ENCODE results near the gene HNRNPR.

Gene HNRNPR

DNA sequence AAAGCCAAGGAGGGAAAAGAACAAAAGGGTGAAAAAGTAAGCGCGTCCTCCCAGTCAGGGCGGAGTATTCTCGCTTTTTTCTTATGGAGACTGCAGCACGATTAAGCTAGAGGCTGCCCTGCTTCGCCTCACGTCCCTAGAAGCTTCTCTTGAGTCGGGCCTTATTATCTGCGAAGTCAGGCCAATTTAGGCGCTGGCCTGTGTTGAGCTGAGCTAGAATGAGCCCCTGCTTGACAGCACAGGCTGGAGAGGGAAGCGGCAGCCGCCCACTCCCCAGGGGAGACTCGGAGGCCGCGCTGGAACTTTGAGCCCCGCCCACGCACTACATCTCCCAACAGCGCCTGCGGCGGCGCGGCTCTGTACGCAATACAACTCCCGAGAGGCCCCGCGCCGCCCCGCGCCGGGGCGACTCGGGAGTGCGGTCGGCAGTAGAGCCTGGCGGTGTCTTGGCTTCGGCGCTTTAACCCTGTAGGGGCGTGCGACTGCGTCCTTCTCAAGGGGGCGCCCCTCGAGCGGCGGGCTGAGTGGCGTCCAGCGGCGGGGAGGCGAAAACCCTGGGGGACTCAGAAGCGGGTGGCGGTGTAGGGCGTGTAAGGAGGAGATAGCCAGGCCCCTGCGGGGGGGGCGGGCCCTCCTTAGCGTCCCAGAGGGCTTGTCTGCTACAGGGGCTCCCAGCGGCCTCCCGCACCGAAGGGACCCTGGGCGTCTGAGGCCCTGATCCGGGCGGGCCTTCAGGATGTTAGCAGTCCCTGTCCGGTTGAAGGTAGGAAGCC is 24.7 kb upstream of the HNRNPR start:
- peak; percentile 65 for DNase-seq

DNA sequence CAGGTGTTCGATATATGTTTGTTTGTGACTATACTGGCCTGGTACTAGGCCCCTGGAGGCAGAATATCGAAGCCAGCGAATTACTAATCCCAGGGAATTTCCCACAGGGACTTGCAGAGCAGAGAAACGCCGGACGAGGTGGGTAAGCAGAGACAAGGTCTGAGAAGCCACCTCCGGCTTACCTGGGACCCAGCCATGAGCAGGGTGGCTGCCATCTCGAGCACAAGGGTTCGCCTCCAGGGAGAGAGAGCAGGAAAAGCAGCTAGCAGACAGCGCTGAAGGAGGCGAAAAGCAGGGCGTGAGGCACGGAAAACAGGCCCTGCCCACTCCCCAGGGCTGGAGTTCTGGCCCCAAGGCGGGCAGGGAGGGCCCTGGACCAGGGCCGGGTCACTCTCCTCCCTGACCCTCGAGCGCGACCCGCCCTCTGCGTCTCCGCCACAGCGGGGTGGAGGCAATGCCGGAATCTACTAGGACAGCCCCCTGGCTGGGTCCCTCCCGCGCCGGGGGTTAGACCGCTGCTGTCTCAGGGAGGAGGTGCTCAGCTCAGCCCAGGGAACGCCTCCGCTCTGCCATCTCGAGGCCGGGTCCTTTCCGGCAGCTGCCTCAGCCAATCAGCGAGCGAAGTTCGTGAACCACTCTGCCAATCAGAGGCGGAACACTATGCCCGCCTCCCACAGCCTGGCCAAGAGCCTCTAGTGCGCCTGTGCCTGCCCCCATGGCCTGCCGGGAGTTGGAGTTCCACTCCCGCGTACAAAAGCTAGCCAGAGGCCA is 23.9 kb upstream of the HNRNPR start:
- peak; percentile 98 for DNase-seq

DNA sequence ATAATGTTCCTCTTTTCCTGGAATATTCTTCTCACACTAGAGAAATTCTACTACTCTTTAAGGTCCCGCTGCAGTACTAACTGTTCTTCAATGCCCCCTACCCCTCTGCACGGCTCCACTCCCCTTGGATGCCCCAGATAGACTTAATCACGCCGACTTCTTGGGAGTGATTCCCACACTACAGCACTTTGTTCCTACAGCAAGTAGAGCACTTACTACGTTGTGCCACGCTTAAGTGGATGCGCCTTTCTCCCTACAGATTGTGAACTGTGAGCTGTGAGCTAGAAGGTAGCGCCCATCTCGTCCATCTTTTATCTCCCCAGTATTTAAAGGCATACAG is 23.3 kb upstream of the HNRNPR start:
- peak; percentile 51 for DNase-seq

DNA sequence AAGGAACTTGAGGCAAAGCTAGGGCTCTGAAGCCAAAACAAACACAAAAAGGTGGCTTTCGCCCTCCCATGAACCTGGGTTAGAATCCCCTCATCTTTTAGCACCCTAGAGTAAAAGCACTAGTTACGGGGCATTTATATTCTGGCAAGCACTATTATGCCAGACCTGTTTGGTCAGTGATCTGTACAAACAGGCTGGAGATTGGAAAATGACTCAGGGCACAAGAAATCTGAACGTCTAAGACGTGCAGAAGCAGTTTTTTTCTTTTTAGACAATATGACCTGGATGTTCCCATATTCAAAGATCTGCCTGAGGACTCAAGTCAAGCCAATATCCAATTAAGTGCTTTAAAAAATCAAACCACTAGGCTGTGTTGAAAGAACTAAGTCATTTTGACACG is 22.5 kb upstream of the HNRNPR start:
- no peak for DNase-seq

DNA sequence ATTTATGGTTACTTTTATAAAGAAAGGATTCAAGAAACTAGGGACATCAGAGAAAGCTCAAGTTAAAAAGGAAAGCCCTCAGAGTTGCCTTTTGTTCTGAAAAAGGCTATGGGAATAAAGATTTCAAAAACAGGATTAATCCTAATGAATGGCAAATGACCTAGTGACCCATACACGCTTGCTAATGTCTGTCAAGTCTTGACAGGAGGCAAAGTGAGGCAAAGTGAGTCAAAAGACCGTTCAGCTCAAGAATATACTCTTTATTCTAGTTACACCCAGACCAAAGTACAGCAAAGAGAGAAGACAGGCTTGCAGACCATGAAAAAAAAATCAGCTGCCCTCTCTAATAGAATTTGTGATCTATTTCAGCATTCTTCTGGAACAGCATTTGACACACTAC is 22.1 kb upstream of the HNRNPR start:
- no peak for DNase-seq

DNA sequence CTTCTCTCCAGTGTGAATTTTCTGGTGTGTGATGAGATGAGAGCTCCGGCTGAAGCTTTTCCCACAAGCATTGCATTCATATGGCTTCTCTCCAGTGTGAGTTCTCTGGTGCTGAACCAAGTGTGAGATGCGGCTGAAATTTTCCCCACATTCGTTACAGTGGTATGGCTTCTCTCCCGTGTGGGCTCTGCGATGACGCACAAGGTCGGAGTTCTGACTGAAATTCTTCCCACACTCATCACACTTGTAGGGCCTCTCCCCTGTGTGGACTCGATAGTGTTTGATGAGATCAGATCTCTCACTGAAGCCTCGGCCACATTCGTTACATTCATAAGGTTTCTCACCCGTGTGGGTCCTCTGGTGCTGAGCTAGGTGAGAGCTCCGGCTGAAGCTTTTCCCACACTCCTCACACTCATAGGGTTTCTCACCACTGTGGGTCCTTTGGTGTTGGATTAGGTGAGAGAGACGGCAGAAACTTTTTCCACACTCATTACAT is 18.2 kb upstream of the HNRNPR start:
- DNase-seq = no peak

GRCh38 chr1:23358310-23358875 is 14.3 kb upstream of the HNRNPR start:
- DNase-seq = no peak

DNA sequence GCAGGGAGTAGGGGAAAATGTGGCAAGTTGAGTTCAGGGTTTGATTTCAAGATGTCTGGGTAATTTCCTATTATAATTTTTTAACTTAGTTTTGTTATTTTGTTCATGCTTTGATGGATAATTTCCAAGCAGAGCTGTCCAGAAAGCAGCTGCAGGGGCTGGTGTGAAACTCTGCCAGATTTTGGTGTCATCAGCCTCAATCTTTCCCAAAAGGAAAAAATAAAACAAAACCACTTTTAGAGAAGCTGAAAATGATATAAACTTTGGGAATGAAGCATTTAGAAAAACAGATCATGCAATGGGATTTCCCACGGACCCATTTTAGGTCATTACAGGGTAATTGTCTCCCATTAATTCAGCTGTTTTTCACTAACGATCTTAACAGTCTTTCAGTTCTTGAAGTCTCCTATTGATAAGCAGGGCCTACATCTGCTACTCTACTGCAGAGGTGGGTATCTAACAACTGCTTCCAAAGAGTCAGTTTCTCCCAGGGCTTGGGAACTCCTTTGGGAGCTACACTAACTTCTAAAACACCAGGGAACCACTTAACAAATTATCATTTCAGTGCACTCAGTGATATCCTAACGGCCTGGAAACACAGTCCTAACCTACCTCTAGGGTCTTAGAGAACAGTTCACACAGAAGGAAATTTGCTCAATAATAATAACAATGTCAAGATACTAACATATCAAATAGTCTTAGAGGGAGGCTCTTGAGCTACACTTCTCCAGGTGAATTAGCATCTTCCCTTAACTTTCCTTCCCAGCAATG is 13.2 kb upstream of the HNRNPR start:
- DNase-seq = no peak

DNA sequence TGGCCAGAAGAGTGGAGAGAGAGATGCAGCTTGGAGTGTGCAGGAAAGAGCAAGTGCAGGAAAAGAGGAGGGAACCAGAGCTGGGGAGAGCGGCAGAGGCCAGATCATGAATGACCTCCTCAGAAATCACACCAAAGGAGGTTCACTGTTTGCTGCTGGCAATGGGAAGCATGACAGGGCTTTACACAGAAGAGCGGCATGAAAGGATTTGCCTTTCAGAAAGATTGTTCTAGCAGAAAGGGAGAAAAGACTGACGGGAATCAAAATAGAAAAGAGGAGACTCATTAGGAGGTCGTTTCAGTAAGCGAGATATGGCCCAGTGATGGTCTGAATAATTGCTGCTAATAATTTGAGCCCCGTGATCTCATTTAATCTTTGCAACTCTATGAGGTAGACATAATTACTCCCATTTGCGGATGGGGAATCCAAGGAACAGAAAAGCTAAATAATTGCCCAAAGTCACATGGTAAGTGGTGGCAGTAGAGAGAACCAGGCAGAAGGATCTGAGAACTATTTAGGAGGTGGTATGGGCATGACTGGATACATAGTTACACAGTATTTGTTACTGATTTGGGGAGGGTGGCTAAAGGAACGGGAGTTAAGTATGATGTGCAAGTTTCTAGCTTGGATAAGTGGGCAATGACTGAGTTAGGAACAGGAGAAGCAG is 12.5 kb upstream of the HNRNPR start:
- no peak for DNase-seq

- DNase-seq = no peak
These were observed 10.2 kb upstream of the HNRNPR start for GRCh38 chr1:23354245-23354644.

DNA sequence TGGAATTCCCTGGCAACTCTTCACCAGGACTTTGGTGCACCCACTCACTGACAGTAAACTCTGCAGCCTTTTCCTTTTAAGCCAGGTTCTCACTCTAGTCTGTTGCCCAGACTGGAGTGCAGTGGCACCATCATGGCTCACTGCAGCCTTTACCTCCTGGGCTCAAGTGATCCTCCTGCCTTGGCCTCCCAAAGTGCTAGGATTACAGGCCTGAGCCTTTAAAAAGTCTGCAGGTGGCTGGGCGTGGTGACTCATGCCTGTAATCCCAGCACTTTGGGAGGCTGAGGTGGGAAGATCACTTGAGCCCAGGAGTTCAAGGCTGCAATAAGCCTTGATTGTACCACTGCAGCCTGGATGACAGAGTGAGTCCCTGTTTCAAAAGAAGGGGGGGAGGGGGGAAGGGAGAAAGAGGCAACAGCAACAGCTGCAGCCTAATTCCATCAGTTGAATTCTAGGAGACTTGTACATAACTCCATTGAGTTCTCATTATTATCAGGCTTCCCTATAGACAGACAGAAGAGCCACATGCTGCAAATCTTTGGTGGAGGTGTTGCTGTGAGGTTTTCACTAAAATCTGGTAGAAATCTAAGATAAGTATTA is 8.1 kb upstream of the HNRNPR start:
- DNase-seq = no peak

DNA sequence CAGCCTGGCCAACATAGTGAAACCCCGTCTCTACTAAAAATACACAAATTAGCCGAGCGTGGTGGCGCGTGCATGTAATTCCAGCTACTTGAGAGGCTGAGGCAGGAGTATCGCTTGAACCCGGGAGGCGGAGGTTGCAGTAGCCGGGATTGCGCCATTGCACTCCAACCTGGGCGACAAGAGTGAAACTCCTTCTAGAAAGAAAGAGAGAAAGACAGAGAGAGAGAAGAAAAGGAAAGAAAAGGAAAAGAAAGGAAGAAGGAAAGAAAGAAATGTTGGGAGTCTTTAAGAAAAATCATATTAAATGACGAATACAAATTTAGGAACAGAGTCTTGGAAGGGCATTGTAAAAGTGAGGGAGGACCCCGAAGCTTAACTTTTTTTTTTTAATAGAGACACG is 1.8 kb upstream of the HNRNPR start:
- no peak for DNase-seq

DNA sequence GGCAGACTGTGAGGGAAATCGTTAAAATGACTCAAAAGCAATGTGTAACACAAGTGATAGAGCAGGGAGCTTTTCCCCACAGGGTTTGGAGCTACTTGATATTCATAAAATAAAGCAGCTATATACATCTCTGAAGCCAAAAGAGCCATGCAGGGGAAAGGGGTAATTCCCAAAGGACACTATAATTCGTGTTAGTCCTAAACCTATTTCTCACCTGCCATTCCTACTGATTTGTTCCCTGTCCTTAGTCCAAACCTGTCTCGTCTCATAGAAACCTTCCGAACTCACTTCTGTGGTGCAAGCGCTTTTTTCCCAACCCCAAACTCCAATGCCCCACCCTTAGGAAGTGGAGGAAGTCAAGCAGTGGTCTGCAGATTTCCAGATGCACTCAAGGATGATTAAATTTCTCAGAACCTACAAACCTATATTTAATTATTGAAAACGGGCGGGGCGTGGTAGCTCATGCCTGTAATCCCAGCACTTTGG is 946 bp upstream of the HNRNPR start:
- DNase-seq = peak; percentile 75

GRCh38 chr1:23343221-23344110 is 618 bp downstream of the HNRNPR start:
- peak; percentile 23 for DNase-seq

- DNase-seq = no peak
These were observed 2.0 kb downstream of the HNRNPR start for GRCh38 chr1:23341931-23342692.

- DNase-seq = no peak
These were observed 4.5 kb downstream of the HNRNPR start for GRCh38 chr1:23339632-23340031.

DNA sequence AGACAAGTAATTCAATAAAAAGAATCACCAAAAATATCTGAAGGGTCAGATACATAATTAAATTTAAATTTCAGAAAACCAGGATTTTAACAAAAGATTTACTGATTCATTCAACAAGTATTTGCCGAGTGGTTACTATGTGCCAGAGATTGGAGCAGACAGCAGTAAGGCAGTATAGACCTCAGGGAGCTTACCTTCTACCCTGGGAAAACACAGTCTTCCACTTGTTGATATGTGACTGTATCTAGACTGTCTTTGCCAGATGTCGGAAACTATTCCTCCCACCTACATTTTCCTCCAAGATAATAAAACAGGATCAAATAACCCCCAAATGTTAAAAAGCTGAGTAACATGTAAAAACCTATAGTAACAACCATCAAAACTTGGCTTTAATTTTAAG is 6.2 kb downstream of the HNRNPR start:
- DNase-seq = no peak

DNA sequence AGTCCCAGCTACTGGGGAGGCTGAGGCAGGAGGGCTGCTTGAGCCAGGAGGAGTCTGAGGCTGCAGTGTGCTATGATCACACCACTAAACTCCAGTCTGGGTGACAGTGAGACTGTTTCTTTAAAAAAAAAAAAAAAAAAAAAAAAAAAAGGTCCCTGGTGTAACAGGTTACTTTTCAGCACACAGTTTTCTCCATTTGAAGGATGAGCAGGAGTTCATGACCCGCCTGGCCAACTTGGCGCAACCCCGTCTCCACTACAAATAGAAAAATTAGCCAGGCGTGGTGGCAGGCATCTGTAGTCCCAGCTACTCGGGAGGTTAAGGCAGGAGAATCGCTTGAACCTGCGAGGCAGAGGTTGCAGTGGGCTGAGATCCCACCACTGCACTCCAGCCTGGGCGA is 12.4 kb downstream of the HNRNPR start:
- no peak for DNase-seq

- no peak for DNase-seq
These were observed 13.2 kb downstream of the HNRNPR start for GRCh38 chr1:23330846-23331245.

GRCh38 chr1:23325393-23325792 is 18.7 kb downstream of the HNRNPR start:
- DNase-seq = no peak
